GM10847 (cell line): ENCODE data around the gene BCAR3.

Source experiments
- POLR2A ChIP-seq: IDR thresholded peaks from 2 replicates; pipeline ENCODE4 v1.6.1; 2011; ENCODE audit not compliant: insufficient read length; ENCODE audit errors: extremely low read depth

BCAR3 gene

DNA sequence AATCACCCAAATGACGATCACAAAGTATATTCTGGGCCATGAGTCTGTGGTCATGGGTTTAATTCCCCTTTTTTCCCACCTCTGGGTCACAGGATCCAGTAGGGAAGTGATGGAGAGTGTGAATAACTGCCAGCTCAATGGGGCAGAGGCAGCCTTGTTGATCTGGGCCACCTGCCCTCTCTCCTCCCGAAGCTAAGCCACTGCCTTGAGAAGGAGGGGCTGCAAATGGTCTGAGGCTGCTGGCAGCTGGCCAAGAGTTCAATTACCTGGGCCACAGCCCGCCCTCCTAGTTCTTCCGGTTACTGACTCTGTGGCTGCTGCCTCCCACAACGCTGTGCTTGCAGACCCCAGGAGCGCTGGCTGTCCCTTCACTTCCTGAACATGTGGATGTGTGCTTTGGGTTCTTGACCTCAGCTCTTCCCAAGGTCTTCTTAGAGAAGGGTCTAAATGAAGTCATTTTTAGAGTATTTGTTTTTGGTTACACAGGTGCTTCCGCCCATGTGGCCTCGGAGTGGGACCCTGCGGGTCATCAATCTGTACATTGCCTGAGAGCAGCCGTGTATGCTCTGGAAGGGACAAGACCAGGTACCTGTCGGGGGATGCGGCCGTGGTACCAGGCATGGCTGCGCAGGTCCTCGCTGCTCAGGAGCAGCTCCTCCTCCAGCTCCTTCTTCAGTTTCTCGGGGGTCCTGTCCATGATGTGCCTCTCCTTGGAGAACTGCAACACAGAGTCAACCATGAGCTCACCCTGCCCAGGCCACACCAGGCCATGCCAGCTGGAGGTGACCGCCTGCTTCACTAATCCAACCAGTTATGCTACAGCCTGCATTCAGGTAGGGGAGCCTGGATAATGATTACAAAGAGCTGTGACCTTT, 89.7 kb downstream of the BCAR3 start:
- no peak for TF ChIP-seq POLR2A

DNA sequence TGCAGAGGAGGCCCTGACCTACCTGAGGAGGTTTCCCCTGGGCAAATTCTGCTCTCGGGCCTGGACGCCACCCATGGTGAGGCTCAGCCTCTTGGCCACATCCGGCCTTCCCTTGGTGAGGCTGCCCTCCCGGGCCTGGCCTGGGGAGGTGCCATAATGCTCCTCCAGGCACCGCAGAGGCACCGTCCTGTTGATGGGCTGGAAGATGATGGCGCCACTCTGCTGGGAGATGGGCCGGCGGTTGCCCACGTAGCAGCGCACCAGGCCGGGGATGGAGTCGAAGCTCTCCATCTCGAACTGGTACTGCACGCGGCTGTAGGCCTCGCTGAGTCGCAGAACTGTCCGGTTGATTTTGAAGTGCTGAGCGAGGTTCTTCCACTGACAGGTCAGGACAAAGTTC, 92.7 kb downstream of the BCAR3 start:
- no peak for TF ChIP-seq POLR2A

DNA sequence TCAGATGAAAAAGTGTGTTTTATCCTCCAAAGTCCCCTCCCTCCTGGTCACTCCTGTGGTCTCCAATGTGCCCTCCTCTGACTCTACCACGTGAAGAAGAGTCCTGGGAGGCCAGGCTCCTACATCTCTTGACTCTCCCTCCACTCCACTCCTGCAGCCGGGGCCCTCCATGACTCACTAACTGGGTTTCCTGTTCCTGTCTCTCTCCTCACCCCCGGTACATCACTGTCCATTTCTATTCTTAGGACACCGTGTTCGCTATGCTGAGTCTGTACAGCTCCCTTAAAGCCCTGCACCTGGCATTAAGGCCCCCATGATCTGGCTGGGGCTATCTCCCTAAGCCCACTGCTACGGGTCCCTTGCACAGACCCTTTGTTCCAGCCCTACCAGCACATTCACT, 93.4 kb downstream of the BCAR3 start:
- TF ChIP-seq POLR2A: no peak

DNA sequence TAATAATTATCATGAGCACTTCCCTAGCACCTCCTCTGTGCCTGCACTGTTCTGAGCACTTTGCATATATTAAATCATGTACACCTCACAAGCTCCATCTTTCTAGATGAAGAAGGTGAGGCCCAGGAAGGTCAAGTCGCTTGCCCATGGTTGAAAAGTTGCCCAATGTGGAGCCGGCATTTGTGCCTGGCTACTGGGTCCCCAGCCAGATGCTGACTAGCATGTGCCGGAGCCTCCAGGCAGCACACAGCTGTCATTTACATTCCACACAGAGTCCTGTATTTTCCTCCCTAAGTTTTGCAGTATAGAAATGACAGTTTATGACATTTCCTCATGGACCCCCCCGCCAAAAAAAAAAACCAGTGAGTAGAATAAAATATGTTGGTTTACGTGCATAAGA, 94.3 kb downstream of the BCAR3 start:
- no peak for TF ChIP-seq POLR2A

DNA sequence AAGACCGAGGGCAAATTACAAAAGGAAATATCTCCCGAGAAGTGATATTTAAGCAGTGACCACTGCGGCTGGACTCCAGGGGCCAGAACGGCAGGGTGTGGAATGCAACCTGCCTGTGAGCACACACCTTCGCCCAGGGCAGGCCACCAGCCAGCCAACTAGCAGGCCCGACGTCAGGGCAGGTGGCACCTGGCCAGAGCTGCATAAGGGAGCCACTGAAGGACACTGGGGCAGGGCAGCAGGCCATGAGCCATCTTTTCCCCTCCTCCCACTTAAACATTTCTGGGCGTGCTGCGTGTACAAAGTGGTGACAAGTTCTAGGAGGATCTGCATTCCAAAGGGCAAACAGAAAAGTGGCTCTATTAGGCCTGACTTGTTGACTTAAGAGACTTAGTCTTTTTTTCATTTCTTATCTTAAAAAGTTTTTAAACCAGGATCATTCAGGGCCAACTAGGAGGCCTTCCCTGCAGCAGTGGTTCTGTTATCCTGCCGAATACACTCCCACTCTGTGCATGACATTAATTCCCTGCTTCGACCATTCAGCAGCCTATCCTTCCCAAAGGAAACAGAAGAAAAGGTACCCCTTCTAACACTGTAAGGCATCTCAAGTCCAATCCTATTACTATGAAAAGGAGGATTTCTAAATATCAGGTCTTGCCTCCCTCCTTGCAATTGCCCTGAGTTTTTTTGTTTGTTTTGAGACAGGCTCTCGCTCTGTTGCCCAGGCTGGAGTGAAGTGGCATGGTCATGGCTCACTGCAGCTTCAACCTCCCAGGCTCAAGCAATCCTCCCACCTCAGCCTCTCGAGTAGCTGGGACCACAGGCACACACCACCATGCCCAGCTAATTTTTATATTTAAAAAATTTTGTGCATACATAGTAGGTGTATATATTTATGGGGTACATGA, 96.3 kb downstream of the BCAR3 start:
- TF ChIP-seq POLR2A: no peak

DNA sequence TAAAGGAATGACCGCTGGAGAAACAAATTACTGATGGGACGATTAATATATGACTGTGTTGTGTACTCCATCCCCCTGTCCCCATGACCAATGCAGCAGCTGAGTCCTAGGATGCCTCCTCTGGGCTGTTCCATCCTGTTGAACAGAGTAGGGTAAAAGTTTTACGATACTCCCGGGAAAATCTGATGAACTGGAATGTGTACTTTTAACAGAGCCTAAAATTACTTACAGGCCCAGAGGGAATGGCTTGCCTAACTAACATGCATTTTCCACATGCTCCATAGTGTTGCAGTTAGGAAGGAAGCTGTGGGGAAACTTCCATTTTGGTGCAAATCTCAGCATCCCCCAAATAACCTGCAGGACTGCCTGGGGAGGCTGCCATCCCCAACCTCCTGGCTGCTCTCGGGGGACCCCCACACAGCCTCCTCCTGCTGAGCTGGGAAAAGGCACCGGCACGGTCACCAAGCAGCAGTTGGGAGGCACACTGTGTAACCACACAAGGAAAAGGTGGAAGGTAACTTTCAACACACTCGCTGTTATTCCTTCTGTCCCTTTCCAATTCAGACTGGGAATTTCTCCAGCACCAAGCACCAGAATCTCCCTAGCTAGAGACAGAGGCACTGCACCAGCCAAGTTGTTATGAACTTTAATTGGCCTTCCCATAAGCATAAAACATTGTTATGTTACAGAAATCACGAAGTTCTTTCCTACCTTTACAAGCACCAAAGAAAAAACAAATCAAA, 97.2 kb downstream of the BCAR3 start:
- no peak for TF ChIP-seq POLR2A

DNA sequence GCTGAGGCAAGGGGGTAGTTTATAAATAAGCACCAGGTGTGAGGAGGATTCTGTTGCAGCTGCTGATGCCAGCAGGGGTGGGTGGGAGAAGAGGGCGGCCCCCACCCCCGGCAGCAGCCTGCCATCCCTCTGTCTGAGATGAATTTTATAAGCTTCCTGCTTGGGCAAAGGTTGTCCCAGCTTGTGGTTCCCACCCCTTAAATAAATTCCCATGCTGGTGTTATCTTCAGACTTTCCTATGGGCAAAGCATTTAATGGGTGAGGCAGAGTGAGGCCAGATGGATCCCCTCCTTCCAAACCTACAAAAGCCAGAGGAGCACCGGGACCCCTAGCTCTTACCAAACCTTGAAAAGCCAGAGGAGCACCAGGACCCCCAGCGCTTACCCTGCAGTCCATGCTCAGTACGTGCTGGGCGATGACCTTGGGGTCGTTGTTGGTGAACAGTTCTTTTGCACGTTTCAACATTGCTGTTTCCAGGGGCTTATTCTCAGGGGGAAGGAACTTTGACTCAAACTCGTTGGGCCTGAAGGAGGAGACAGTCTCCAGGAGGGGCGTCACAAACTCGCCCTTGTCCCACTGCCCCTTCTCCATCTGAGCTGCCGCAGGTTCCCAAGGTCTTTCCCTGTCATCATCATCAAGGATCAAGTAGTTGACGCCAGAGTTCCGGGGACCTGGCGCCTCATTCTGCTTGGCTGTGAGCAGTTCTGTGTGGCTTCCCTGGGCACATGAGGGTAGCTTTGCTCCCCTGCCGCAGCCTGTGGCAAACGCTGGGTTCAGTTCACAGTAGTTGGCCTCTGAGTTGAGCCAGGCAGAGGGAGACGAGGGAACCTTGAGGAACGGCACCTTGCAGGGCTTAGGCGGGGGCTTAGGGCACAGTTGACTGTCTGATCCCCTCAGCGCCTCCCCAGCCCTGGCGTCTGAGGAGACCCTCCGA, 99.5 kb downstream of the BCAR3 start:
- TF ChIP-seq POLR2A: no peak

DNA sequence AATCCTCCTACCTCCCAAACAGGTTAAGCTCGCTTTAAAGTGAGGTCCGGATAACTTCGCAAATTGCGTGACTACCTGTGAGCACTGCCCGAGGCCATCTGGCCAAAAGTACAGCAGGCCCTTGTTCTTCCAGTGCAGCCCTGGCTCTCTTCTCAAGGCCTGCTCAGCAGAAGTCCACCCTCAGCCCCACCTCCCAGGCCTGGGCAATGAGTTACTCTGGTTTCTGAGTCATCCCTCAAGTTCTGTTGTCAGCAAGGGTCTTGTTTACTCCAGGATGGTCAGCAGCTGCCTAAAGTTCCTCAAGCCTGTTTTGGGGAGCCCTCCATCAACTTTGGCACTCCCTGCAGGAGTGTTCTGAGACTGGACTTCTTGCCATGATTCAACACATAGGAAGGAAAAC, 101.7 kb downstream of the BCAR3 start:
- TF ChIP-seq POLR2A: no peak

DNA sequence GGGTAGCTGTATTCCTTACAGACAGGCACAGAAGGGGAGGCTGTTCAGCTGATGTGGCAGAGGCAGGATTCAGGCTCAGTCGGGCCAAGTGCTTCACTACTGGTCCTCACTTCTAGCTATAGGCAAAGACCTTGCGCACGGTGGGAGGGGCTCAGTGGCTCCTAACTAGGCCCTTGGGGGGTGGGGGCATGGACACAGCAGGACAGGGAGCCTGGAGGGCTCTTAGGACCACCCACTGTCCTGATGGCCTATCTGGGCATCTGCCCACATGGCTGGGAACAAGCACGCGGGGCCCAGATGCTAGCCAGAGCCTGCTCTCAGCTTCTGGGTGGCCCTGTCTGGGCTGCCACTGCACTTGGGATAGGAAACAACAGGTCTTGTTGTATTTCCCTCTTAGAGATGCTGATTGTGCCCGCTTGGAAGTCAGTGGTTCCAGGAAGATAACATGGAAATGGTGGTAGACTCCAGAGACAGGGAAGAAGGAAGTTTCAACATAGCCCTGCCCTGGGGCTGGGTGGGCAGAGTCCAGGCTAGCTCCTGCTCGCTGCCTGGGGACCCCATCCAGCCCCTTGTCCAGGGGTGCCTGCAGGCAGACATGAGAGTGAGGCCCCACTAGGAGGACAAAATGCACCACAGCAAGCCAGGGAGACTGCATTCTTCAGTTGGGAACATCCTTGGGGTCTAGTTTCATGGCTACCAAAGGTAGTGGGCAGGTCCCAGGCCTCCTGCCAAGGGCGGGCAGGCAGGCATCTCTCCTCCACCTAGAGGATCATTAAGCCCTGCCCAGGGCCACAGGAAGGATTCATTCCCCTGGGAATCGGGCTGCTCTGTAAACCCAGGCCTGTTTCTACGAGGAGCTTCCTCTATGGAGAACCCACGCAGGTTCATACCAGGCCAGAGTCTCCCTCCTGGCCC, 102.5 kb downstream of the BCAR3 start:
- TF ChIP-seq POLR2A: no peak

DNA sequence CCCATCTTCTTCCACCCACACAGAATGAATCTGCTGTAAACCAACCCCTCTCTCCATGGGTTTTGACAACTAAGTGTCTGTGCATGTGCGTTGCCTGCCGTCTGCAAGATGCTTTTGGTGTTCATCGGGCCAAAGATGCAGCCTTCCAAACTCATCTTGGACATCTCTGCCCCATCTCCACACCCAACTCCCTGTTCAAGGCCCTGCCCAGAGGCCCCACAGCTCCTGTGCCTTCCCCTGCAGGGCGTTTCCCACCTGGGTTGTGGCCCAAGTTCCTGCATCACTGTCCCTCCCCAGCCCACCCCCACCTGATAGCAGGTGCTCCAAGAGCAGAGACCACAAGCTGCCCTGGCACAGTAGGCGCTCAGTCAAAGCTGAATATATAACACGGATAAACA, 103.2 kb downstream of the BCAR3 start:
- no peak for TF ChIP-seq POLR2A

DNA sequence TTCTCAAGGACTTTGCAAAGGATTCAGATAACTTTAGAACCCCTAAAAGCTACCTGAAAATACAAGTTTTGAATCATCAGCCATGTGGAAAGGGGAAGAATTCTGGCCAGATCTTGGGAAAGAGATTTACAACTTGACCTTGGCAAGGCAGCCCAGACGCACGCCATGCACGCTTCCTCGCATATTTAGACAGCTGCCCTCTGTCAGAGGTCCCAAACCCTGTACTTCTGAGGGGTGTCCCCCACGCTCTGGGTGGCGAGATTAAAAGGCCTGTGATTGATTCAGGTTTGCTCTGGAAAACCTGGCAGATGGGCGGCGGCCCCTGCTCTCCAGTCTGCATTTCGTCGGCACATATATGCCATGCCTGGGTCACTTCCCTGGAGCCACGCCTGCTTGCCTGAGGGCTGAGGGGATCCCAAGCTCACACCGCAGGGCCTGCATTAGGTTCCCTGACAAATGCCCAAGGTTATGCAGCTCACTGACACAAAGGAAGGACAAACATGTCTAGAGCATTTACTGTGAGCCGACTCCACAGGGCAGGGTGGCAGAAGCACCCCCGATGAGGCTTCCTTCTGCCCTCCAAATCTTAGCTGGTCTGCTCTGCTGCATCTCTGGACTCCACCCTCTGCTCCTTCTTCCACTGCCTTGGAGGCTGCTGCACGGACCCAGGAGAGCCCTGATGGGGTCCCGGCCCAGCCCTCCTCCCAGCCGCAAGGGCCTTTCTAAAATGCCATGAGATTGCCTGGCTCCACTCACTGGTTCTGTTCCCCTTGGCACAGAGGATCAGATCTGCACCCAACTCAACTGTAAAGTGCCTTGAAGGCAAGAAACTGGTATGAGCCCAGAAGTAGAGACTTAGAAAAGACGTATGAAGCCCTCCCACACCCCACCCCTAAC, 103.9 kb downstream of the BCAR3 start:
- TF ChIP-seq POLR2A: no peak

DNA sequence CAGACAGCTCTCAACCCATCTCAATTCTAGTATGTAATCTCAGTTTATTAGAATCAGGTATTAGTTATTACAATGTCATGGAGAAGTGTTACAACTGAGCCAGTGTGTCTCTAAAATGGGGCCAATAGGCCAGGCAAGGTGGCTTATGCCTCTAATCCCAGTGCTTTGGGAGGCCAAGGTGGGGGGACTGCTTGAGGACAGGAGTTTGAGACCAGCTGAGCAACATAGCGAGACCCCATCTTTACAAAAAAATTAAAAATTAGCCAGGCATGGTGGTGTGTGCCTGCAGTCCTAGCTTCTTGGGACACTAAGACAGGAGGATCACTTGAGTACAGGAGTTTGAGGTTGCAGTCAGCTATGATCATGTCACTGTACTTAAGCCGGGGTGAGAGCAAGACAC, 104.9 kb downstream of the BCAR3 start:
- no peak for TF ChIP-seq POLR2A
